Stomach (tissue), 4 donors: Measurements from ENCODE around the gene SVOP.
"Not testable (repeated sequence)": the region's sequence is repeated elsewhere in the genome, so short reads cannot be mapped to it uniquely, and the experiment has no call there.

Experiments used
- CTCF ChIP-seq, 7 experiments: fragments of 450-650 bp in 4 of 7; fragments of 200-600 bp in 3 of 7; sonication (generic) in 3 of 7; IDR thresholded peaks; one replicate each; pipeline ENCODE4 v1.5.1; 2016 to 2019; ENCODE audit warnings: antibody characterized with exemption in 7 of 7, control low read depth in 2 of 7, mild to moderate bottlenecking in 1 of 7
- EP300 ChIP-seq: sonication (generic); formaldehyde crosslinking; IDR thresholded peaks from one replicate; pipeline ENCODE4 v1.6.1; 2017; ENCODE audit warnings: antibody characterized with exemption
- POLR2A ChIP-seq, 4 donors: fragments of 450-650 bp; IDR thresholded peaks; one replicate each; pipeline ENCODE4 v1.6.1; 2016; ENCODE audit warnings: antibody characterized with exemption in 4 of 4, control low read depth in 2 of 4, mild to moderate bottlenecking in 1 of 4, moderate library complexity in 1 of 4
- POLR2AphosphoS5 ChIP-seq, 3 donors: sonication (generic); formaldehyde crosslinking; IDR thresholded peaks; one replicate each; pipeline ENCODE4 v1.6.1; 2016; ENCODE audit warnings: antibody characterized with exemption in 3 of 3

GRCh38 chr12:109048706-109049105 is 27.8 kb upstream of the SVOP start:
- TF ChIP-seq CTCF (IDR thresholded peaks at IDR 0.05); POLR2A (IDR thresholded peaks at IDR 0.05); POLR2AphosphoS5 (IDR thresholded peaks at IDR 0.05); EP300: not testable (repeated sequence)
